Measurements from ENCODE around the gene MYO3B. TPM values are rescaled to one million over a fixed set of nuclear protein-coding genes. Genes with fewer than 3 reads are reported as not detected.

Gene MYO3B
- total RNA-seq, 1 experiment from 2014 or later: 0.52 TPM

DNA sequence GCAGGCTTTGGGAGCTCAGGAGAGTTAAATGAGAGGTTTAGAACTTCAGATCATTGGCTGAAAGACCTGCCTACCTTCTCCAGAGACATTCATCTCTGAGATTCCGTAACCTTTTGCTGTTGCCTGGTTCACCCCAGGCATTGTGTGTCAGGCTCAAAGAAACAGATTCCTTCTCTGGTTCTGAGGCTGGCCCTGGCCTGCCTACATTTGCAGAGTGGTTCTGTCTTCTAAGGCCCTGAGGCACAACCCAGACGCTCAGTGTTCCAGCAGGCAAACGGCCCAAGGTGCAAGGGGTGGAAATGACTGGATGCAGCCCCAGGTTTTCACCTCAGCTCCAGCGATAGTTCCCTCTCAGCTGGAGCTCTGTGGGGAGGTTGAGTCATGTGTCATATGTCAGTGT is 48.3 kb downstream of the MYO3B start:
- Histone ChIP-seq H3K9me3 (ENCODE audit: low read depth, low read length, poor library complexity, severe bottlenecking) (no peaks in the 10 kb centered on the region), H3K27me3 (replicated peaks; ENCODE audit: insufficient read depth, low read depth, low read length, poor library complexity) (no peaks in the 10 kb centered on the region), H3K4me1 (ENCODE audit: insufficient read depth, low read length, poor library complexity, severe bottlenecking) (peaks cover 23% of the 10 kb centered on the region), H3K36me3 (ENCODE audit: insufficient read depth, low read length, poor library complexity, severe bottlenecking) (no peaks in the 10 kb centered on the region), H3K27ac (ENCODE audit: low read depth, low read length, poor library complexity, severe bottlenecking) (no peak overlapping the region), H3K4me3 (ENCODE audit: low read depth, low read length, poor library complexity, severe bottlenecking) (no peak overlapping the region)
- no peak for DNase-seq (ENCODE audit: low spot score)
- CTCF ChIA-PET: no interaction called here
- POLR2A ChIA-PET (ENCODE audit: low non-redundant PET): no interaction called here
- no peak for TF ChIP-seq EZH2 (IDR thresholded peaks at IDR 0.05; ENCODE audit: borderline replicate concordance, low read depth, low read length, poor library complexity, severe bottlenecking)
- TF ChIP-seq, protein P1, sequence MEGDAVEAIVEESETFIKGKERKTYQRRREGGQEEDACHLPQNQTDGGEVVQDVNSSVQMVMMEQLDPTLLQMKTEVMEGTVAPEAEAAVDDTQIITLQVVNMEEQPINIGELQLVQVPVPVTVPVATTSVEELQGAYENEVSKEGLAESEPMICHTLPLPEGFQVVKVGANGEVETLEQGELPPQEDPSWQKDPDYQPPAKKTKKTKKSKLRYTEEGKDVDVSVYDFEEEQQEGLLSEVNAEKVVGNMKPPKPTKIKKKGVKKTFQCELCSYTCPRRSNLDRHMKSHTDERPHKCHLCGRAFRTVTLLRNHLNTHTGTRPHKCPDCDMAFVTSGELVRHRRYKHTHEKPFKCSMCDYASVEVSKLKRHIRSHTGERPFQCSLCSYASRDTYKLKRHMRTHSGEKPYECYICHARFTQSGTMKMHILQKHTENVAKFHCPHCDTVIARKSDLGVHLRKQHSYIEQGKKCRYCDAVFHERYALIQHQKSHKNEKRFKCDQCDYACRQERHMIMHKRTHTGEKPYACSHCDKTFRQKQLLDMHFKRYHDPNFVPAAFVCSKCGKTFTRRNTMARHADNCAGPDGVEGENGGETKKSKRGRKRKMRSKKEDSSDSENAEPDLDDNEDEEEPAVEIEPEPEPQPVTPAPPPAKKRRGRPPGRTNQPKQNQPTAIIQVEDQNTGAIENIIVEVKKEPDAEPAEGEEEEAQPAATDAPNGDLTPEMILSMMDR (conservative IDR thresholded peaks at IDR 0.05; ENCODE audit: low read depth, low read length): no peak
- intact Hi-C loops (cut with micrococcal nuclease; ENCODE audit: unreplicated experiment): no loop called here
- no TSS peak for BruUV-seq (replicated peaks)

DNA sequence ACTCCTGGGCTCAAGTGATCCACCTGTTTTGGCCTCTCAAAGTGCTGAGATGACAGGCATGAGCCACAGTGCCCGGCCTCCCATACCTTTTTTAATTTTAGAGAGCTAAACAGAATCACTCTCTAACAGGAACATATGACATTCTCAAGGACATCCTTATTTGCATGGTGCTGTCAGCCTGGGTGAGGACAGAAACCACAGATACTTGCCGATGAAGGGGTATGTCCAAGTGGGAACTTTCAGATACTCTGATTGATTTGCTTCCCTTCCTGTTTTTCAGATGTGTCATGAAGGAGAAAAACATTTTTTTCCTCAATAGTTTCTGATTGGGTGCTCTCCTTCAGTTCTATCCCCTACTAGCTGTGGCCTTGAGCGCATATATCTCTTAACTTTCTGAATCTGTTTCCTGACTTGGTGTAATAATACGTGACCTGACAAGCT is 49.6 kb downstream of the MYO3B start:
- H3K36me3 ChIP-seq (ENCODE audit: insufficient read depth, low read length, poor library complexity, severe bottlenecking): no peaks in the 10 kb centered on the region
- intact Hi-C loops (cut with micrococcal nuclease; ENCODE audit: unreplicated experiment): no loop called here
- CTCF ChIA-PET: no interaction called here

DNA sequence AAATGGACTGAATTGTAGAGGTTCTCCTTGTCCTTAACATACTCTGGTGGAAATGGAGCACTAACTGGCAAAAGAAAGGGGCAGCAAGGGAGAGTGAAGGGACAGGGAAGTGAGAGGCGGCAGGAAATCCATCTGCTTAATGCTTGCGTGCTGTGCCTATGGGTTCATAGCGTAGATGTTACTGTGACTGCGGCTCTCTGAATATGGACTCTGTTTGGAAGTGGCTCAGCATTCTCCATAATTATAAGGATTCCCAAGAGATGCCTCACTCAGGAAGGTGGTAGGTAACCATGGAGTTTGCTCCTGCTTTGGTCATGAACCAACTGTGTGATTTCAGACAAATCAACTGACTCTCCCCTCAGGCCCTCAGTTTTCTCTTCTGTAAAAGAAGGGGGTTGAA is 50.0 kb downstream of the MYO3B start:
- no peaks in the 10 kb centered on the region for H3K27me3 ChIP-seq (replicated peaks; ENCODE audit: insufficient read depth, low read depth, low read length, poor library complexity)
- intact Hi-C loops (cut with micrococcal nuclease; ENCODE audit: unreplicated experiment): no loop called here
- H3K9me3 ChIP-seq (ENCODE audit: low read depth, low read length, poor library complexity, severe bottlenecking): no peaks in the 10 kb centered on the region
- no TSS peak for BruUV-seq (replicated peaks)
- DNase-seq (ENCODE audit: low spot score): no peak
- ChIA-PET POLR2A (ENCODE audit: low non-redundant PET) (no interaction called here), CTCF (no interaction called here)
- TF ChIP-seq, protein P1 (conservative IDR thresholded peaks at IDR 0.05; ENCODE audit: low read depth, low read length): no peak
- no peak for TF ChIP-seq EZH2 (IDR thresholded peaks at IDR 0.05; ENCODE audit: borderline replicate concordance, low read depth, low read length, poor library complexity, severe bottlenecking)
- no peak overlapping the region for H3K27ac ChIP-seq (ENCODE audit: low read depth, low read length, poor library complexity, severe bottlenecking)
- H3K36me3 ChIP-seq (ENCODE audit: insufficient read depth, low read length, poor library complexity, severe bottlenecking): no peaks in the 10 kb centered on the region
- peaks cover 6% of the 10 kb centered on the region for H3K4me1 ChIP-seq (ENCODE audit: insufficient read depth, low read length, poor library complexity, severe bottlenecking)
- no peak overlapping the region for H3K4me3 ChIP-seq (ENCODE audit: low read depth, low read length, poor library complexity, severe bottlenecking)

More for the DNA sequence above, 49.6 kb downstream of the MYO3B start:
- Histone ChIP-seq H3K4me3 (ENCODE audit: low read depth, low read length, poor library complexity, severe bottlenecking) (no peak overlapping the region), H3K27me3 (replicated peaks; ENCODE audit: insufficient read depth, low read depth, low read length, poor library complexity) (no peaks in the 10 kb centered on the region), H3K4me1 (ENCODE audit: insufficient read depth, low read length, poor library complexity, severe bottlenecking) (peaks cover 10% of the 10 kb centered on the region), H3K9me3 (ENCODE audit: low read depth, low read length, poor library complexity, severe bottlenecking) (no peaks in the 10 kb centered on the region), H3K27ac (ENCODE audit: low read depth, low read length, poor library complexity, severe bottlenecking) (no peak overlapping the region)
- POLR2A ChIA-PET (ENCODE audit: low non-redundant PET): no interaction called here
- no peak for DNase-seq (ENCODE audit: low spot score)
- no peak for TF ChIP-seq EZH2 (IDR thresholded peaks at IDR 0.05; ENCODE audit: borderline replicate concordance, low read depth, low read length, poor library complexity, severe bottlenecking)
- TF ChIP-seq, protein P1 (conservative IDR thresholded peaks at IDR 0.05; ENCODE audit: low read depth, low read length): no peak
- BruUV-seq (replicated peaks): no TSS peak
